HCT116 (cell line): ENCODE measurements around the gene LCN10. TPM values are rescaled to one million over a fixed set of nuclear protein-coding genes. Genes with fewer than 3 reads are reported as not detected.

Experiments
- ATAC-seq: fragments of 200-7000 bp; cut with Tn5 transposase; 2 replicates; pipeline ENCODE4 v1.9.1; 2020; ENCODE audit warnings: mild to moderate bottlenecking, moderate library complexity
- BruUV-seq: library from RNA; stranded (reverse); fragments of 400-500 nt; replicated peaks from 2 replicates; lab custom pipeline; 2021; lab: Mats Ljungman, UMichigan
- CTCF ChIA-PET: fragments of 300-600 bp; sonication (Branson Sonifier 250); formaldehyde crosslinking; loops from one replicate; lab custom pipeline; 2021; ENCODE audit warnings: antibody characterized with exemption; lab: Charles Lee
- POLR2A ChIA-PET: fragments of 300-600, 350-600 bp; sonication (Branson Sonifier 250); formaldehyde crosslinking; loops from one replicate; lab custom pipeline; 2021; ENCODE audit warnings: antibody characterized with exemption; lab: Charles Lee
- RAD21 ChIA-PET, 2 experiments: fragments of 300-600 bp; sonication (Branson Sonifier 250); formaldehyde crosslinking; loops; one replicate each; lab custom pipeline; 2023; ENCODE audit warnings: low total read pairs in 2 of 2; ENCODE audit not compliant: uncharacterized antibody in 2 of 2, unreplicated experiment in 2 of 2, low non-redundant PET in 1 of 2; lab: Charles Lee
- DNase-seq: peaks from one replicate; pipeline ENCODE4 v3.0.0-alpha.2; 2010; ENCODE audit warnings: low read depth, low spot score
- H2AFZ ChIP-seq: fragments of 200-600 bp; shearing (Covaris generic), sonication (generic); 2 replicates; pipeline ENCODE4 v1.6.1; 2017; ENCODE audit warnings: low read depth, mixed run types, mixed read lengths, antibody characterized with exemption, low read length; ENCODE audit not compliant: poor library complexity, severe bottlenecking
- H3K27ac ChIP-seq: 2 replicates; pipeline ENCODE4 v1.5.1; 2012; ENCODE audit warnings: low read depth, low read length
- H3K27me3 ChIP-seq: fragments of 200-600 bp; sonication (generic); 2 replicates; pipeline ENCODE4 v1.6.1; 2016; ENCODE audit warnings: mixed run types, low read length, mixed read lengths; ENCODE audit not compliant: insufficient read depth
- H3K36me3 ChIP-seq, 2 experiments: fragments of 200-500 bp in 1 of 2; fragments of 200-600 bp in 1 of 2; sonication (Bioruptor generic) in 1 of 2; sonication (generic) in 1 of 2; 2 replicates each; pipeline versions ENCODE4 v1.5.1 to v1.6.1; 2014 to 2016; ENCODE audit warnings: low read length in 2 of 2, inconsistent platforms in 1 of 2, mixed read lengths in 1 of 2, mixed run types in 1 of 2; ENCODE audit not compliant: insufficient read depth in 2 of 2, control insufficient read depth in 1 of 2
- H3K4me1 ChIP-seq, 2 experiments: fragments of 200-600 bp in 1 of 2; sonication (generic) in 1 of 2; 2 replicates each; pipeline versions ENCODE4 v1.5.1 to v1.6.1; 2012 to 2017; ENCODE audit warnings: low read length in 2 of 2, inconsistent platforms in 1 of 2, mild to moderate bottlenecking in 1 of 2, mixed read lengths in 1 of 2, mixed run types in 1 of 2, moderate library complexity in 1 of 2; ENCODE audit not compliant: insufficient read depth in 2 of 2, control insufficient read depth in 1 of 2
- H3K4me2 ChIP-seq: fragments of 200-600 bp; sonication (generic); 2 replicates; pipeline ENCODE4 v1.6.1; 2017; ENCODE audit warnings: mixed run types, low read length, mixed read lengths
- H3K4me3 ChIP-seq, 2 experiments: fragments of 200-600 bp in 1 of 2; sonication (generic) in 1 of 2; replicated peaks in 1 of 2; 2 replicates each; pipeline ENCODE4 v1.5.1; 2011 to 2016; ENCODE audit warnings: low read length in 2 of 2, control low read depth in 1 of 2, low read depth in 1 of 2, mild to moderate bottlenecking in 1 of 2, mixed read lengths in 1 of 2, mixed run types in 1 of 2
- H3K79me2 ChIP-seq: fragments of 200-600 bp; sonication (generic); 2 replicates; pipeline ENCODE4 v1.6.1; 2017; ENCODE audit warnings: mild to moderate bottlenecking, mixed run types, low read length, moderate library complexity, mixed read lengths; ENCODE audit not compliant: insufficient read depth
- H3K9ac ChIP-seq: fragments of 200-600 bp; sonication (generic); 2 replicates; pipeline ENCODE4 v1.6.1; 2016; ENCODE audit warnings: low read length, mixed read lengths
- H3K9me2 ChIP-seq: fragments of 200-600 bp; sonication (generic), shearing (Covaris generic); 2 replicates; pipeline ENCODE4 v1.6.1; 2017; ENCODE audit warnings: mixed run types, mild to moderate bottlenecking, moderate library complexity; ENCODE audit not compliant: insufficient read depth
- H3K9me3 ChIP-seq, 2 experiments: fragments of 200-500 bp in 1 of 2; fragments of 200-600 bp in 1 of 2; sonication (Bioruptor generic) in 1 of 2; sonication (generic) in 1 of 2; 2 replicates each; pipeline ENCODE4 v1.6.1; 2014 to 2017; ENCODE audit warnings: low read length in 2 of 2, mixed read lengths in 2 of 2, inconsistent platforms in 1 of 2, low read depth in 1 of 2, mild to moderate bottlenecking in 1 of 2, mixed run types in 1 of 2, moderate library complexity in 1 of 2; ENCODE audit not compliant: control insufficient read depth in 1 of 2, insufficient read depth in 1 of 2
- H4K20me1 ChIP-seq: fragments of 200-600 bp; sonication (generic), shearing (Covaris generic); 2 replicates; pipeline ENCODE4 v1.6.1; 2017; ENCODE audit warnings: mixed run types, mild to moderate bottlenecking, moderate library complexity; ENCODE audit not compliant: insufficient read depth
- CBX3 ChIP-seq: IDR thresholded peaks from 2 replicates; pipeline ENCODE4 v1.6.1; 2012; ENCODE audit warnings: low read depth
- CEBPB ChIP-seq: IDR thresholded peaks from 2 replicates; pipeline ENCODE4 v1.6.1; 2012; ENCODE audit warnings: low read depth
- EGR1 ChIP-seq: IDR thresholded peaks from 2 replicates; pipeline ENCODE4 v1.6.1; 2012; ENCODE audit warnings: low read depth
- JUND ChIP-seq: IDR thresholded peaks from 2 replicates; pipeline ENCODE4 v1.6.1; 2012
- MAX ChIP-seq: IDR thresholded peaks from 2 replicates; pipeline ENCODE4 v1.6.1; 2012
- POLR2A ChIP-seq: IDR thresholded peaks from 2 replicates; pipeline ENCODE4 v1.7.0; 2011; ENCODE audit warnings: borderline replicate concordance; ENCODE audit not compliant: insufficient read depth, insufficient read length; ENCODE audit errors: extremely low read depth
- POLR2AphosphoS5 ChIP-seq: IDR thresholded peaks from 2 replicates; pipeline ENCODE4 v1.6.1; 2011; ENCODE audit warnings: mild to moderate bottlenecking, low read depth, low read length, moderate library complexity
- TCF7L2 ChIP-seq: IDR thresholded peaks from 2 replicates; pipeline ENCODE4 v1.7.0; 2011; ENCODE audit warnings: borderline replicate concordance, inconsistent platforms; ENCODE audit not compliant: insufficient read depth, insufficient read length; ENCODE audit errors: extremely low read depth
- ZBTB33 ChIP-seq: IDR thresholded peaks from 2 replicates; pipeline ENCODE4 v1.6.1; 2011; ENCODE audit warnings: mild to moderate bottlenecking, low read length, moderate library complexity; ENCODE audit not compliant: insufficient replicate concordance; ENCODE audit errors: extremely low read depth
- intact Hi-C: fragments of 100-400 bp; cut with micrococcal nuclease; formaldehyde crosslinking; loops from 2 replicates; pipeline ENCODE4 v1.10.0; 2022
- total RNA-seq: library from RNA; stranded (reverse); gene quantifications from one replicate; pipeline ENCODE4 v1.2.1, GENCODE V29; 2021; ENCODE audit not compliant: unreplicated experiment

Gene LCN10
- total RNA-seq, 1 experiment from 2014 or later = not detected

GRCh38 chr9:136771907-136772415 lies 29.2 kb upstream of the LCN10 start:
- no peaks in the 10 kb centered on the region for H3K27me3 ChIP-seq
- no TSS peak for BruUV-seq
- H3K9me2 ChIP-seq = no peaks in the 10 kb centered on the region
- H3K79me2 ChIP-seq = no peaks in the 10 kb centered on the region
- no peak overlapping the region for H3K9ac ChIP-seq
- H2AFZ ChIP-seq = no peak overlapping the region
- no peak overlapping the region for H3K27ac ChIP-seq
- ATAC-seq (no peak), DNase-seq (no peak)
- H3K4me2 ChIP-seq = no peak overlapping the region
- peaks cover 0 to 5% of the 10 kb centered on the region in 2 experiments; a peak in 1 of 4 replicates for H3K4me1 ChIP-seq
- CTCF ChIA-PET = no interaction called here
- POLR2A ChIA-PET = no interaction called here
- H3K9me3 ChIP-seq = peaks cover 6 to 16% of the 10 kb centered on the region in 2 experiments; a peak in 2 of 4 replicates
- RAD21 ChIA-PET = no interaction called here
- TF ChIP-seq POLR2A = no peak
- no peak for TF ChIP-seq POLR2AphosphoS5
- TF ChIP-seq CBX3 = no peak
- TF ChIP-seq JUND = no peak
- TF ChIP-seq TCF7L2 = no peak
- TF ChIP-seq MAX = no peak
- TF ChIP-seq EGR1 = no peak
- no peak for TF ChIP-seq ZBTB33
- TF ChIP-seq CEBPB = no peak
- H4K20me1 ChIP-seq = no peaks in the 10 kb centered on the region
- intact Hi-C loops = no loop called here
- H3K36me3 ChIP-seq = no peaks in the 10 kb centered on the region
- H3K4me3 ChIP-seq = no peak overlapping the region
